ENCODE measurements around the gene WDR77. TPM values are rescaled to one million over a fixed set of nuclear protein-coding genes. Genes with fewer than 3 reads are reported as not detected.

The WDR77 gene
- total RNA-seq, 3 donors from 2014 or later: 20.2 to 28.2 (median 23.4) TPM

- H3K4me3 ChIP-seq: no peak overlapping the region
- ATAC-seq: no peak
- intact Hi-C loops (cut with DNase I, micrococcal nuclease): no loop called here
- no peaks in the 10 kb centered on the region for H3K9me3 ChIP-seq
- TF ChIP-seq CTCF (IDR thresholded peaks at IDR 0.05): no peak
- no peaks in the 10 kb centered on the region for H3K4me1 ChIP-seq (ENCODE audit: low read depth)
- H3K36me3 ChIP-seq (ENCODE audit: low read depth): no peaks in the 10 kb centered on the region
- DNase-seq: no peak
Observed at GRCh38 chr1:111476214-111476613, 27.2 kb upstream of the WDR77 start.

- H3K9me3 ChIP-seq: no peaks in the 10 kb centered on the region
- no peak for ATAC-seq
- TF ChIP-seq CTCF (IDR thresholded peaks at IDR 0.05): no peak
- H3K4me3 ChIP-seq: no peak overlapping the region
- intact Hi-C loops (cut with DNase I, micrococcal nuclease): no loop called here
- no peaks in the 10 kb centered on the region for H3K36me3 ChIP-seq (ENCODE audit: low read depth)
- H3K4me1 ChIP-seq (ENCODE audit: low read depth): no peaks in the 10 kb centered on the region
- DNase-seq: no peak
Observed at GRCh38 chr1:111475701-111476100, 26.6 kb upstream of the WDR77 start.

GRCh38 chr1:111474521-111474920, 25.5 kb upstream of the WDR77 start:
- DNase-seq (no peak), ATAC-seq (no peak)
- no peaks in the 10 kb centered on the region for H3K9me3 ChIP-seq
- intact Hi-C loops (cut with DNase I, micrococcal nuclease): no loop called here
- H3K4me1 ChIP-seq (ENCODE audit: low read depth): no peaks in the 10 kb centered on the region
- H3K36me3 ChIP-seq (ENCODE audit: low read depth): no peaks in the 10 kb centered on the region
- no peak for TF ChIP-seq CTCF (IDR thresholded peaks at IDR 0.05)
- no peak overlapping the region for H3K4me3 ChIP-seq

- no peak overlapping the region for H3K4me3 ChIP-seq
- intact Hi-C loops (cut with DNase I, micrococcal nuclease): no loop called here
- no peaks in the 10 kb centered on the region for H3K4me1 ChIP-seq (ENCODE audit: low read depth)
- no peaks in the 10 kb centered on the region for H3K36me3 ChIP-seq (ENCODE audit: low read depth)
- DNase-seq: no peak
- H3K9me3 ChIP-seq: no peaks in the 10 kb centered on the region
- no peak for ATAC-seq
- no peak for TF ChIP-seq CTCF (IDR thresholded peaks at IDR 0.05)
Observed at GRCh38 chr1:111474106-111474505, 25.1 kb upstream of the WDR77 start.

GRCh38 chr1:111471538-111471937, 22.5 kb upstream of the WDR77 start:
- no peaks in the 10 kb centered on the region for H3K9me3 ChIP-seq
- TF ChIP-seq CTCF (IDR thresholded peaks at IDR 0.05): no peak
- DNase-seq (no peak), ATAC-seq (no peak)
- H3K4me1 ChIP-seq (ENCODE audit: low read depth): no peaks in the 10 kb centered on the region
- no peaks in the 10 kb centered on the region for H3K36me3 ChIP-seq (ENCODE audit: low read depth)
- no peak overlapping the region for H3K4me3 ChIP-seq
- intact Hi-C loops (cut with DNase I, micrococcal nuclease): no loop called here

- no peaks in the 10 kb centered on the region for H3K4me1 ChIP-seq (ENCODE audit: low read depth)
- no peak for TF ChIP-seq CTCF (IDR thresholded peaks at IDR 0.05)
- no peaks in the 10 kb centered on the region for H3K9me3 ChIP-seq
- no peak overlapping the region for H3K4me3 ChIP-seq
- H3K36me3 ChIP-seq (ENCODE audit: low read depth): no peaks in the 10 kb centered on the region
- intact Hi-C loops (cut with DNase I, micrococcal nuclease): no loop called here
- peak in 2 of 3 donors; percentile 54 to 70 for DNase-seq
- peak; percentile 90 for ATAC-seq
Observed at GRCh38 chr1:111471012-111471411, 22.0 kb upstream of the WDR77 start.
